Measurements from ENCODE around the gene GNAS-AS1.
"Not testable (repeated sequence)": the region's sequence is repeated elsewhere in the genome, so short reads cannot be mapped to it uniquely, and the experiment has no call there.

GNAS-AS1 gene

GRCh38 chr20:58836616-58837204, 14.0 kb downstream of the GNAS-AS1 start:
- no peak for DNase-seq (ENCODE audit: low read depth, low spot score)

GRCh38 chr20:58835231-58835630, 15.5 kb downstream of the GNAS-AS1 start:
- no peak for DNase-seq (ENCODE audit: low read depth, low spot score)

GRCh38 chr20:58833921-58834320, 16.8 kb downstream of the GNAS-AS1 start:
- DNase-seq (ENCODE audit: low read depth, low spot score) = no peak

- DNase-seq (ENCODE audit: low read depth, low spot score) = no peak
Observed at GRCh38 chr20:58832457-58832856, 18.2 kb downstream of the GNAS-AS1 start.

- DNase-seq (ENCODE audit: low read depth, low spot score) = no peak
Observed at GRCh38 chr20:58829531-58829941, 21.2 kb downstream of the GNAS-AS1 start.

GRCh38 chr20:58828804-58829203, 21.9 kb downstream of the GNAS-AS1 start:
- not testable (repeated sequence) for DNase-seq (ENCODE audit: low read depth, low spot score)

GRCh38 chr20:58828136-58828535, 22.6 kb downstream of the GNAS-AS1 start:
- no peak for DNase-seq (ENCODE audit: low read depth, low spot score)

GRCh38 chr20:58826271-58826670, 24.4 kb downstream of the GNAS-AS1 start:
- no peak for DNase-seq (ENCODE audit: low read depth, low spot score)

- DNase-seq (ENCODE audit: low read depth, low spot score) = no peak
Observed at GRCh38 chr20:58825450-58825849, 25.3 kb downstream of the GNAS-AS1 start.

- DNase-seq (ENCODE audit: low read depth, low spot score) = no peak
Observed at GRCh38 chr20:58824843-58825242, 25.9 kb downstream of the GNAS-AS1 start.

GRCh38 chr20:58822748-58823730, 27.7 kb downstream of the GNAS-AS1 start:
- DNase-seq (ENCODE audit: low read depth, low spot score) = no peak

GRCh38 chr20:58822149-58822548, 28.6 kb downstream of the GNAS-AS1 start:
- DNase-seq (ENCODE audit: low read depth, low spot score) = no peak

GRCh38 chr20:58820515-58820914, 30.2 kb downstream of the GNAS-AS1 start:
- not testable (repeated sequence) for DNase-seq (ENCODE audit: low read depth, low spot score)

- no peak for DNase-seq (ENCODE audit: low read depth, low spot score)
Observed at GRCh38 chr20:58819921-58820320, 30.8 kb downstream of the GNAS-AS1 start.

- DNase-seq (ENCODE audit: low read depth, low spot score) = no peak
Observed at GRCh38 chr20:58818586-58819285, 32.0 kb downstream of the GNAS-AS1 start.

GRCh38 chr20:58817748-58818147, 33.0 kb downstream of the GNAS-AS1 start:
- no peak for DNase-seq (ENCODE audit: low read depth, low spot score)

GRCh38 chr20:58816957-58817651, 33.6 kb downstream of the GNAS-AS1 start:
- DNase-seq (ENCODE audit: low read depth, low spot score) = no peak

GRCh38 chr20:58816051-58816450, 34.7 kb downstream of the GNAS-AS1 start:
- no peak for DNase-seq (ENCODE audit: low read depth, low spot score)

GRCh38 chr20:58815448-58815847, 35.3 kb downstream of the GNAS-AS1 start:
- no peak for DNase-seq (ENCODE audit: low read depth, low spot score)

- no peak for DNase-seq (ENCODE audit: low read depth, low spot score)
Observed at GRCh38 chr20:58813369-58813768, 37.3 kb downstream of the GNAS-AS1 start.

GRCh38 chr20:58811334-58811733, 39.4 kb downstream of the GNAS-AS1 start:
- DNase-seq (ENCODE audit: low read depth, low spot score) = no peak

GRCh38 chr20:58810879-58811250, 39.8 kb downstream of the GNAS-AS1 start:
- no peak for DNase-seq (ENCODE audit: low read depth, low spot score)

All from brain pericyte (primary cell).